Endothelial cell of umbilical vein (primary cell): ENCODE data around the gene PDE4C. TPM values are rescaled to one million over a fixed set of nuclear protein-coding genes. Genes with fewer than 3 reads are reported as not detected.

ENCODE experiments used
- BruUV-seq: library from RNA; stranded (reverse); fragments of 400-500 nt; replicated peaks from 2 replicates; lab custom pipeline; 2021; lab: Mats Ljungman, UMichigan
- CTCF ChIA-PET: fragments of 300-600, 350-600 bp; sonication (Branson Sonifier 250); formaldehyde crosslinking; loops from one replicate; lab custom pipeline; 2021; ENCODE audit warnings: antibody characterized with exemption, inconsistent platforms; lab: Charles Lee
- POLR2A ChIA-PET: fragments of 300-600, 350-600 bp; sonication (Branson Sonifier 250); formaldehyde crosslinking; loops from one replicate; lab custom pipeline; 2021; ENCODE audit warnings: antibody characterized with exemption, inconsistent platforms; lab: Charles Lee
- DNase-seq: peaks from one replicate; pipeline ENCODE4 v3.0.0-alpha.2; 2011; ENCODE audit warnings: low read depth, low spot score
- FAIRE-seq: peaks from 2 replicates; lab custom pipeline; 2011; peaks lifted over from hg19 to GRCh38; lab: Jason Lieb, UNC
- H2AFZ ChIP-seq: 2 replicates; pipeline ENCODE4 v1.6.0; 2012; ENCODE audit warnings: low read depth, low read length, control low read depth, inconsistent platforms
- H3K27ac ChIP-seq: 2 replicates; pipeline ENCODE4 v1.5.1; 2011; ENCODE audit warnings: low read depth, mild to moderate bottlenecking, control low read depth, low read length, moderate library complexity; ENCODE audit not compliant: insufficient read depth
- H3K27me3 ChIP-seq, 2 experiments: 2 replicates each; pipeline versions ENCODE4 v1.6.0 to v1.6.1; 2011; ENCODE audit warnings: low read length in 2 of 2, mixed read lengths in 1 of 2; ENCODE audit not compliant: control insufficient read depth in 2 of 2, insufficient read depth in 2 of 2
- H3K36me3 ChIP-seq, 2 experiments: 2 replicates in 1 of 2; 3 replicates in 1 of 2; pipeline ENCODE4 v1.5.1; 2011; ENCODE audit warnings: low read length in 2 of 2, mild to moderate bottlenecking in 1 of 2, moderate library complexity in 1 of 2; ENCODE audit not compliant: control insufficient read depth in 2 of 2, insufficient read depth in 2 of 2; ENCODE audit errors: extremely low read depth in 1 of 2
- H3K4me1 ChIP-seq: 3 replicates; pipeline ENCODE4 v1.5.1; 2011; ENCODE audit warnings: mild to moderate bottlenecking, low read length; ENCODE audit not compliant: control insufficient read depth, insufficient read depth; ENCODE audit errors: extremely low read depth
- H3K4me2 ChIP-seq: 2 replicates; pipeline ENCODE4 v1.6.1; 2011; ENCODE audit warnings: low read length, control low read depth, mixed read lengths; ENCODE audit not compliant: insufficient read depth
- H3K4me3 ChIP-seq, 3 experiments: fragments of 200-600 bp in 1 of 3; sonication (generic), shearing (Covaris generic) in 1 of 3; replicated peaks in 1 of 3; 2 replicates each; pipeline ENCODE4 v1.5.1; 2011 to 2016; ENCODE audit warnings: control low read depth in 3 of 3, low read length in 3 of 3, mild to moderate bottlenecking in 2 of 3, inconsistent platforms in 1 of 3, low read depth in 1 of 3, moderate library complexity in 1 of 3; ENCODE audit not compliant: insufficient read depth in 1 of 3
- H3K79me2 ChIP-seq: 2 replicates; pipeline ENCODE4 v1.6.0; 2012; ENCODE audit warnings: low read length, inconsistent platforms; ENCODE audit not compliant: control insufficient read depth, insufficient read depth
- H3K9ac ChIP-seq: replicated peaks from 2 replicates; pipeline ENCODE3; 2011; ENCODE audit warnings: low read length, control low read depth; ENCODE audit not compliant: insufficient read depth; ENCODE audit errors: extremely low read depth
- H3K9me1 ChIP-seq: replicated peaks from 3 replicates; pipeline ENCODE4 v1.6.0; 2011; ENCODE audit warnings: mild to moderate bottlenecking, low read length; ENCODE audit not compliant: control insufficient read depth, insufficient read depth; ENCODE audit errors: extremely low read depth
- H3K9me3 ChIP-seq: replicated peaks from 2 replicates; pipeline ENCODE4 v1.5.1; 2012; ENCODE audit warnings: low read length, inconsistent platforms; ENCODE audit not compliant: control insufficient read depth, insufficient read depth
- H4K20me1 ChIP-seq: replicated peaks from 2 replicates; pipeline ENCODE3; 2011; ENCODE audit warnings: mild to moderate bottlenecking, low read length; ENCODE audit not compliant: control insufficient read depth, insufficient read depth; ENCODE audit errors: extremely low read depth
- CTCF ChIP-seq, 2 donors: IDR thresholded peaks; 1 replicate in 1 of 2; 2 replicates in 1 of 2; pipeline ENCODE4 v1.5.1; 2011; ENCODE audit warnings: low read length in 2 of 2, mild to moderate bottlenecking in 2 of 2, moderate library complexity in 2 of 2, control low read depth in 1 of 2, inconsistent platforms in 1 of 2, low read depth in 1 of 2; ENCODE audit not compliant: insufficient read depth in 1 of 2; ENCODE audit errors: extremely low read depth in 1 of 2
- EZH2 ChIP-seq: IDR thresholded peaks from 2 replicates; pipeline ENCODE4 v1.6.1; 2012; ENCODE audit warnings: borderline replicate concordance, low read depth, mild to moderate bottlenecking, moderate library complexity, low read length, inconsistent platforms; ENCODE audit not compliant: severe bottlenecking
- FOS ChIP-seq: IDR thresholded peaks from 2 replicates; pipeline ENCODE4 v1.6.1; 2011; ENCODE audit warnings: mild to moderate bottlenecking, low read length, moderate library complexity, borderline replicate concordance; ENCODE audit not compliant: insufficient read depth
- GATA2 ChIP-seq: IDR thresholded peaks from 2 replicates; pipeline ENCODE4 v1.7.0; 2011; ENCODE audit warnings: low read depth, mild to moderate bottlenecking, moderate library complexity, mixed read lengths, low read length; ENCODE audit not compliant: insufficient read length, insufficient read depth
- JUN ChIP-seq: IDR thresholded peaks from 2 replicates; pipeline ENCODE4 v1.6.1; 2011; ENCODE audit warnings: borderline replicate concordance, low read depth; ENCODE audit not compliant: insufficient read length, insufficient read depth
- MAX ChIP-seq: IDR thresholded peaks from 2 replicates; pipeline ENCODE4 v1.6.1; 2011; ENCODE audit not compliant: insufficient read depth, insufficient read length
- MYC ChIP-seq: IDR thresholded peaks from one replicate; pipeline ENCODE4 v1.6.1; 2011; ENCODE audit warnings: mild to moderate bottlenecking, low read depth, low read length
- POLR2A ChIP-seq: IDR thresholded peaks from 2 replicates; pipeline ENCODE4 v1.6.1; 2012; ENCODE audit warnings: low read depth, mild to moderate bottlenecking, control low read depth, low read length
- POLR2AphosphoS5 ChIP-seq: IDR thresholded peaks from 2 replicates; pipeline ENCODE4 v1.6.1; 2012; ENCODE audit warnings: low read depth, mild to moderate bottlenecking, control low read depth, low read length, moderate library complexity; ENCODE audit not compliant: insufficient read depth
- dilution Hi-C: fragments of 300-500 bp; cut with MboI; formaldehyde crosslinking; loops from one replicate; pipeline ENCODE4 v1.15.0; 2019; ENCODE audit warnings: low sequenced_read_pairs; ENCODE audit not compliant: extremely low pct_ligation_motif_present
- intact Hi-C: fragments of 100-400 bp; cut with micrococcal nuclease; formaldehyde crosslinking; loops from one replicate; pipeline ENCODE4 v1.10.0; 2022
- polyA plus RNA-seq, 4 experiments: library from polyadenylated mRNA; depleted of rRNA in 3 of 4; stranded (reverse) in 3 of 4; unstranded in 1 of 4; fragments of >200 nt; gene quantifications; 2 replicates each; pipeline versions ENCODE4 v1.2.1 to v1.2.3, GENCODE V29; 2011 to 2012; ENCODE audit warnings: missing spikeins in 1 of 4
- total RNA-seq: library from RNA; stranded (reverse); gene quantifications from 2 replicates; pipeline ENCODE4 v1.2.3, GENCODE V29; 2021

PDE4C gene
- total and polyA plus RNA-seq, 2 donors (not counting 3 experiments of a cell fraction or from before 2014, with no cell fraction given): 0.29 to 0.97 TPM

- H3K4me1 ChIP-seq: peaks cover 9% of the 10 kb centered on the region
- TF ChIP-seq GATA2: no peak
- TF ChIP-seq EZH2: no peak
- TF ChIP-seq JUN: no peak
- TF ChIP-seq POLR2AphosphoS5: no peak
- TF ChIP-seq CTCF (IDR thresholded peaks at IDR 0.05; ENCODE audit: extremely low read depth in 1 of 2, insufficient read depth in 1 of 2, low read depth in 1 of 2, low read length in 2 of 2): no peak
- TF ChIP-seq FOS: no peak
- TF ChIP-seq POLR2A: no peak
- TF ChIP-seq MYC: no peak
- no peak for TF ChIP-seq MAX
- ChIA-PET POLR2A (interaction anchor here (0.9 to 1.2 kb wide), 4 partner anchors 16 to 162 kb away, joined by 3 to 6 read pairs (median 4); partner anchors contain the start of genes GDF15 and JUND), CTCF (interaction anchor here (0.6 to 3.9 kb wide), 11 partner anchors 10 to 111 kb away, joined by 3 to 27 read pairs (median 4); no protein-coding TSS in a partner anchor)
- peak overlapping the region; percentile 73 for H2AFZ ChIP-seq
- no peaks in the 10 kb centered on the region for H3K79me2 ChIP-seq
- peak overlapping the region; percentile 50 for H3K4me2 ChIP-seq
- H3K9me1 ChIP-seq: no peaks in the 10 kb centered on the region
- no peaks in the 10 kb centered on the region for H3K36me3 ChIP-seq
- peak; percentile 18 for DNase-seq
- no peaks in the 10 kb centered on the region for H4K20me1 ChIP-seq
- H3K27ac ChIP-seq: no peak overlapping the region
- intact Hi-C loops: no loop called here
- H3K4me3 ChIP-seq: peak overlapping the region in 2 of 3 experiments; percentile 16 to 24
- H3K9ac ChIP-seq: no peak overlapping the region
- H3K27me3 ChIP-seq: peaks cover 5% of the 10 kb centered on the region in 2 experiments
- dilution Hi-C loops: no loop called here
- no peak for FAIRE-seq
- BruUV-seq: no TSS peak
- H3K9me3 ChIP-seq: no peaks in the 10 kb centered on the region
Observed at GRCh38 chr19:18223860-18224524, 2.2 kb downstream of the PDE4C start.
